HG02610 (cell line): Measurements from ENCODE around the gene GREM1.

ENCODE experiments used
- ATAC-seq: cut with Tn5 transposase; IDR thresholded peaks from one replicate; pipeline ENCODE4 v1.9.1; 2021; ENCODE audit warnings: mild to moderate bottlenecking, moderate library complexity; ENCODE audit not compliant: unreplicated experiment

Gene GREM1

DNA sequence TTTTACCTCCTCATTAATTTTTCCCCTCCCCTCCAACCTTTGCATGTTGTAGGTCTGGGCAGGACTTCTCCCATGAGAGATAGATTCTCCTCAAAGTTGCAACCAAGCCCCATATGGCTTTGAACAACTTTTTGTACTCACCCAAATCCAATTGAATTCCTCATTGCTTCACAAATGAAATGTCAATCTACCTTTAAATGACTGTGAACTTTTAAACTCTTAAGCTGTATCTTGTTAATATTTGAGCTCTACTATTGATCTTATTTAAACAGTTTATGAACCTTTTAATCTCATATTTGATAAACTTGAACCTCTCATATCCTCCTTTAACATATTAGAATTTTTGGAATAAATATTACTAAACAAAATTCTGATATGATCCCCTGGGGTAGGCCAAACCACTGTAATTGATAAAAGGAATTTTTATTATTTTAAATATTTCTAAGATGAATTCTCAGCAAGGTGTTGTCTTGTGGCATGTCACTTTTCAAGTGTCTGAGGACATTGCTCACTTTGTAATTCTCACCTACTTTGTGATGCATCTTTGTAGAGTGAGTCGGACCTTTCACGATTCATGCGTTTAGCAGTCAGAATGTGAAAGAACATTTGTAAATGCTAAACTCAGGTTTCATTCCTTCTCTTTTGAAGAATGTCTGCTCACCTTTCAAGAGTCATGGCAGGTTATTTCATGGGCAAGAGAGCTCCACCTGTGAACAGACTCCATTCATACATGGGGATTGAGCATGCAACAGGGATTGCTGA, 23.4 kb upstream of the GREM1 start:
- ATAC-seq, result no peak

DNA sequence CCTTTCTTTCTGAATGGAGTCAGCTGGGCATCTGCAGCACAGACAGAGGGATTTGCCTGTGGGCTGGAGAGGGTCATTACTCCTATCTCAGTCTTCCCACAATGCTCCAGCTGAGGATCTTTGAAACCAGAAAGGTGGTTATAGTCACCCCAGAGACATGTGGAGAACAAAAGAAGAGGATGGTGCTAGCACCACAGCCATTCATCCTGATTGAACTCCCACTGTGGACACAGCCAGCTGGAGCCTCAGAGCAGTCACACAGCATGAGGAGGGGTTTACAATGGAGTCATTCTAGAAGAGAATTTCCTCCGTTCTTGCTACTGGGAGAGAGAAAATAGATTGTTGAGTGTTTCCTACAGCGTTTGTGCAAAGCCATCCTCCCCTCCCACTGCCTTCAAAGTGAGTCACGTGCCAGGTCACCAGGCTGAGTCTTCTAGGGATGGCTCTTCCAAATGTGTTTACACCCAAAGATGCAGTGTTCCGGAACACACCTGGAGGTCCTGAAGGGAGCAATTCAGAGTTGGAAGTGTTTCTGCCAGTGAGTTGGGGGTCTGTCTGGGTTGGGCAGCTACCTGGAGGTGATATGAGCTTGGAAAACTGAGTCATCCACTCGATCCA, 18.9 kb upstream of the GREM1 start:
- no peak for ATAC-seq

DNA sequence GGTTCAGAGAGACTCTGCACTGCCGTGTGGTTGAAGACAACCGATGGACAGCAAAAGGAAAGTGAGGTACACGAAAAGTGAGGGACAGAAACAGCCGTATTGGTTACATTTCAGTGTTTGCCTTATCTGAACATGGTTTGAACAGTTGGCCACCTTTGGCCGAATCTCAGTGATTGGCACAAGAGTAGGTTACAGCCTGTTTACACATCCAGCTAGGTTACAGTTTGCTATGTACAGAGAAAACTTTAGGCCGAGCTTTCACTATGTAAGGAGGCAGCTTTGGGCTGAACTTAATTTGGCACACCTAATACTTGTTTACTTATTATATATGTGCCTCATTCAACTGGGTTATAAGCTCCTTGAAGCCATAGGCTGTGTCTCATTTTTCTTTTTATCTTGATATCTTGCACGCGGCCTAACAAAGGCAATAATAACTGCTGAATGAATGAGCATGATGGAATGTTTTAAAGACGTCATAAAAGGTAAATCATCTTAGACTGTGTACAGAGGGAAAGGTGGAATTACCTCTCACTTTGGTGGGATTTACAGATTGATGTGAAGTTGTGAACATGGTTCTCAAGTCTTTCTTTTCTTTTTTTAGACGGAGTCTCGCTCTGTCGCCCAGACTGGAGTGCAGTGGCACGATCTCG, 17.2 kb upstream of the GREM1 start:
- no peak for ATAC-seq

- ATAC-seq, result no peak
Observed at GRCh38 chr15:32701863-32702262, 15.9 kb upstream of the GREM1 start.

- no peak for ATAC-seq
Observed at GRCh38 chr15:32704395-32704981, 13.3 kb upstream of the GREM1 start.

DNA sequence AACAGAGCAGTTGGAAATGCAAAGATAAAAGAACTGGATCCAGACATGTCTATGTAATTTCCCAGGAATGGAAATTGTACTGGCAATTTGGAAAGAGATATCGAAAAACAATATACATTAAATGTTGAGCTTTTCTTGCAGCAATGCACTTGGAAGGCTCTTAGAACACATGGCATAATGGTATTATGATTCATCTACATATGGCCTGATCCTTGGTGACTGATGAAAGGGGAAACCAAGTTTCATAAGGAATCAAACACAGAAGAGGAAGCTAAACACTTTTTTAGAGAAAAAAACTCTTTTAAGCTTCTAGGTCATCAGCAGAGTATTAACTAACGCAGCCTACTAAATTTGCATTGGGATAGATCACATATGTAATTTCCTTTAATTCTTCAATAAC, 12.4 kb upstream of the GREM1 start:
- ATAC-seq, result no peak

GRCh38 chr15:32706704-32707103, 11.1 kb upstream of the GREM1 start:
- ATAC-seq, result no peak

DNA sequence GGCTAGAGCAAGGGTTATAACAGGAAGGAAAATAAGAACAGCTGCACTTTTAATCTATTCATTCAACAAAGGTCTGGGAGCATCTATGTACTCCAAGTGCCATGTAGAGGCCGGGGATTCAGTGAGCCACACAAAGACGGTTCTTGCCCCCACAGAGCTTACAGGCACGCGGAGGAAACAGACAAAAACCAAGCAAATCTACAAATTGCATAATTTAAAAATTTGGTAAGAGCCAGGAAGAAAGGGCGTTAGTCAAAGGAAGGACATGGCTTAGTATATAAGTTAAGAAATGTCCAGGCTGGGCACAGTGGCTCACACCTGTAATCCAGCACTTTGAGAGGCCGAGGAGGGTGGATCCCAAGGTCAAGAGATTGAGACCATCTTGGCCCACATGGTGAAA, 10.4 kb upstream of the GREM1 start:
- ATAC-seq, result no peak

GRCh38 chr15:32709295-32710033, 8.3 kb upstream of the GREM1 start:
- no peak for ATAC-seq

GRCh38 chr15:32715276-32715675, 2.5 kb upstream of the GREM1 start:
- peak; percentile 57 for ATAC-seq

GRCh38 chr15:32716216-32716914, 1.4 kb upstream of the GREM1 start:
- no peak for ATAC-seq

DNA sequence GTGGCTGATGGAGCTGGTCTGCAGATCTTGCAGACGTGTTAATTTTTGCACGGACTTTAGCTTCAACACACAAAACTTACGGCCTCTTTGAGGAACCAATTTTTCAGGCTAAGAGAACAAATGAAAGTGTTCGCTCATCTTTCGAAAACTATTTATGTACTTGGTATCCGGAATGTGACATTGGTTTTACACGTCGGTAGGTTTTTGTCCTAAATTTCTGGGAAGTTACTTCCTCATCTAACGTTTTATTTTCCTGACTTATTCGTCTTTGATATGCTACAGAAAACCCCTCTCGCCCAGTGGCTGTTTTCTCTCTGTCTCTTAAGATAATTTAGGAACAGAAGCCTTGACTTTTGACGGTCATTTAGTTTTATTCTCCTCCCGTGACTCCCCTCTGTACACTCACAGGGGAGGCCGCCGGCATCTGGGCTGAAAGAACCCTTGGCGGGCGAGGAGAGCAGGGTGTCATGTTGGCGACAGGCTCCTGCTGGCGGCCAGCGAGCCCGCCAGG, 834 bp upstream of the GREM1 start:
- no peak for ATAC-seq

DNA sequence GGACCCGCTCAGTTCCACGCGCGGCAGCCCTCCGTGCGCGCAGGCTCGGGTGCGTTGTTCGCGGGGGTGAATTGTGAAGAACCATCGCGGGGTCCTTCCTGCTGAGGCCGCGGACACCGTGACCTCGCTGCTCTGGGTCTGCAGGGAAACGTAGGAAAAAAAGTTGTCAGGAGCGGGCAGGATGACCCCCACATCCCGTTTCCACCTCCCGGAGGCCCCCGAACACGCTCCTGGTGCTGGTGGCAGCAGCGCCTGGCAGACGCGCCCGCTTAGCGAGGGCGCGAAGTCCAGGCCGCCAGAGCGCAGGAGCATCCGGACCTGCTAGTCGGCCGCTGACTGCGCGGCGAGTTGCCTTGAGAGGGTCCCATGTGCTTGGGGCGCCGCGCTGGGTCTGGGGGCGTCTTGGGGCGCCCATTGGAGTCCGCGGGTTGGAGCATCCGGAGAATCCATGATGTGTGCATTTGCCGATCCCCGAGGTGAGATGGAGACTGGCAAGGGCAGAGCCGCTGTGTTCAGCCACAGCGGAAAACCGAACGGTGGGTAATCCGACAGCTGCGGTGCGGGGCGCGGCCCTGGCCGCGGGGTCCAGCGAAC, 520 bp downstream of the GREM1 start:
- ATAC-seq, result no peak

DNA sequence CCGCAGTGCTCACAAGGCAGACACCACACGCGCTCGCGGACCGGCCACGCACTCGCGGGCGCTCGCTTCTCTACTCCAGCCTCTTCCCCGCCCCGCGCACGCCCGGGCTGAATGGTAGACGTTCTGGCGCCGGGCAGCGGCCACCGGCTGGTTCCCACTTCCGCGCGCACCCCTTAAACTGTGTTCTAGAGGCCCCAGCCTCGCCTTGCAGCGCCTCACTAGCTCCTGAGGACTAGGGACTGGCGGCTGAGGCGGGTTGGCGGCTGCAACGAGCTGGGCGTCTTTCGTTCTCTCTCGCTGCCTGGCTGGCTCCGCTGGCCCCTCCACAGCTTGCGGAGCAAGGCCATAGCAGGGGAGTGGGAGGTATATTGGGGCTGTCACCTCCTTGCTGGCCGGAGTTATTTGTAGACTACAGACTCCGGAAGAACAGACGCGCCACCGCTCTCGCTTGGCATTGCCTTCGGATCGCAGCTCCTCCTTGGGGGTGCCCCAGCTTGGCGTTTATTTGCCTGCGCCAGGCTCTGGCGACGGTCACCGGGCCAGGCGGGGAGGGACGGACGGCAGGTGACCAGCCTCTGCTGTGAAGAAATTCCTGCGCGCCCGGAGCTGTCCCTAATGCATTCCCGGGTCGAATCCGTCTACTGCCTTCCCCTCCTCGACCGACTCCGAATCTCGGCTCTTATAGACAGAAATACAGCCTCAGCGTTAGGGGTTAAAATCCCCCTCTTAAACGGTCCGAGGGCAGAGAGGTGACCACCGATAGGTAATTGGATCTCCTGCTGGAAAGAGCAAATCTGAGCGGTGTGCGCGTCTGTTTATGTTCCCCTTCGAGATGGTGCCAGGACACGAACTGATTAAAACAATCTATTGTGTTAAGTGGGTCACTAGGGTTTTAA, 1.3 kb downstream of the GREM1 start:
- no peak for ATAC-seq

GRCh38 chr15:32721596-32721995, 3.8 kb downstream of the GREM1 start:
- ATAC-seq, result no peak

DNA sequence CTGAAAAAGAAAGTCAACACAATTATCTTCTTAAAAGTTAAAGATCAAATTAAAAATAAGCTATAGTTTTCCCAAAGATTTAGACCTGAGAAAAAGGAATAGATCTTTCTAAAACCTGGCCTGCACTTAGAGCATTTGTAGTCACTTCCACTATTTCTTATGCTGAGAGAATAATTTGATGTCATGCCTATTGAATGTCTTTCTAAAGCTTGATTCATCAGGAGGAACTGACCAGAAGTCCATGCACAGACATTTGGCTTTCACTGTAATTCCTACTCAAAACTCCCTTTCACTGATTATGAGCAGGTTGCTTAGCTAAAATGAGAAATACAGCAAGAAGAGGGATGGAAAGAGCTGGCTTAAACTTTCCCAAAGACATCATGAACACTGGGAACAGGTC, 4.3 kb downstream of the GREM1 start:
- ATAC-seq, result no peak

GRCh38 chr15:32723171-32723948, 5.6 kb downstream of the GREM1 start:
- ATAC-seq, result peak; percentile 96

- ATAC-seq, result no peak
Observed at GRCh38 chr15:32729700-32730395, 12.0 kb downstream of the GREM1 start.
